ENCODE results near the gene ZFP36L2.

The ZFP36L2 gene

DNA sequence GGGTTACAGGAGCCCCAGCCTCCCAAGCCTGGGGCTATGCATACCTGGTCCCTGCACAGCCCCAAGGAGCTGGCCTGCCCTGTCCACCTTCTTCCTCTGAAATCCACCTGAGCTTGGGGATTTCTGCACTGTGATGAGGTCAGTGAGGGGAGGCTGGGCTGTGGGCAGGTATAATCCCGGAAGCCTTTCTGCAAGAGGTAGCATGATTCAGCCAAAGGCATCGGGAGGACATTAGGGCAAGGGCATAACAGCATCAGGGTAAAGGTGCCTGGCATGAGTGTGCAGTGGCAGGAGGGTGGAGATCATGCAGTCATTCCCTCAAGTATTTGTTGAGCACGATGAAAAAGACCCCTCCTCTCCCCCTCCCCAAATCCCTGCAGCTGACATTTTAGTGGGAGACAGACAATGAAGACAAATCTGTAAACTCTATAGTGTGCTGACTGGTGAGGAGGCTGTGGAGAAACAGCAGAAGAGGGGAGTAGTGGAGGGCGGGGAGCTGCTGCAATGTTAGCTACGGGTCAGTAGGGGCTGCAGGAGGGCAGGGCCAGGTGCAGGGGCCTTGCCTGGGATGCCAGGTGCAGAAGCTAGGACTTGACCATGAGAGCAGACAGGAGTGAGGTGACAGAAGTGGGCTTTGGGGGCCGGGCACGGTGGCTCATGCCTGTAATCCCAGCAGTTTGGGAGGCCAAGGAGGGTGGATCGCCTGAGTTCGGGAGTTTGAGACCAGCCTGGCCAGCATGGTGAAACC is 18.7 kb downstream of the ZFP36L2 start:
- in situ Hi-C loops (cut with HindIII; ENCODE audit: low pct_unique_long_range_greater_than_20kb, low sequenced_read_pairs), result no loop called here

DNA sequence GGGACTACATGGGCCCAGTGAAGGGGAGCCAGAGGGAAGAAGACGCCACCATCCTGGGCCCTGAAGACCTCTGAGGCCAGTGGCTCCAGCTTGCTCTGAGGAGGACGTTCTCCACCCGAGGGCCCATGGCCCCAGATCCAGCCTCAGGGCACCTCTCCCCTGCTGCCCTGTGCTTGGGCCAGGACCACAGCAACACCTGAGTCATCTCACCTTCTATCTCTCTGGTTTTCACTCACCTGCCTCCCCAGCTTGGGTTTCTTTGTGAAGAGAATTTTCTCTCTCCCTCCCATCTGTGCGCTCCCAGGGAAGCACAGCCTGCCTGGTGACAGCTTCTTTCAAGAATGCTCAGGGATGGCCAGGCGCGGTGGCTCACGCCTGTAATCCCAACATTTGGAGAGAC is 19.8 kb downstream of the ZFP36L2 start:
- no peak for TF ChIP-seq JUND (IDR thresholded peaks at IDR 0.05; ENCODE audit: low read depth)

More for the DNA sequence above, 18.7 kb downstream of the ZFP36L2 start:
- TF ChIP-seq JUND (IDR thresholded peaks at IDR 0.05; ENCODE audit: low read depth), result no peak
- no peak for DNase-seq (ENCODE audit: low read depth in 1 of 2, low spot score in 1 of 2)

DNA sequence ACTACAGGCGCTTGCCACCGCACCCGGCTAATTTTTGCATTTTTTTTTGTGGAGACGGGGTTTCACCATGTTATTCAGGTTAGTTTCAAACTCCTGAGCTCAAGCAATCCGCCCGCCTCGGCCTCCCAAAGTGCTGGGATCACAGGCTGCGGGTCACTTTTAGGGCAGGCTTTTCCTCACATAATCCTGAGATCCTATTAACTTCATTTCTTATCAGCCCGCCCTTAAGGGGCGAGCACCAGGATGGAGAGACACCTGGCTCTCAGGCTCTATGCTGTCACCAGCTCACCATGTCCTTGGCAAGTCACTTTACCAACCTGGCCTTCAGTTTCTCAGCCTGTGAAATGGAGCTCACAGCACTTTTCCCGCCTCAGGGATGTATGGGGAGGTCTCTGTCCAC is 23.0 kb downstream of the ZFP36L2 start:
- in situ Hi-C loops (cut with HindIII; ENCODE audit: low pct_unique_long_range_greater_than_20kb, low sequenced_read_pairs), result no loop called here
- no peak for DNase-seq (ENCODE audit: low read depth in 1 of 2, low spot score in 1 of 2)
- TF ChIP-seq JUND (IDR thresholded peaks at IDR 0.05; ENCODE audit: low read depth), result no peak

More for the DNA sequence above, 19.8 kb downstream of the ZFP36L2 start:
- no peak for DNase-seq (ENCODE audit: low read depth in 1 of 2, low spot score in 1 of 2)
- in situ Hi-C loops (cut with HindIII; ENCODE audit: low pct_unique_long_range_greater_than_20kb, low sequenced_read_pairs), result no loop called here

DNA sequence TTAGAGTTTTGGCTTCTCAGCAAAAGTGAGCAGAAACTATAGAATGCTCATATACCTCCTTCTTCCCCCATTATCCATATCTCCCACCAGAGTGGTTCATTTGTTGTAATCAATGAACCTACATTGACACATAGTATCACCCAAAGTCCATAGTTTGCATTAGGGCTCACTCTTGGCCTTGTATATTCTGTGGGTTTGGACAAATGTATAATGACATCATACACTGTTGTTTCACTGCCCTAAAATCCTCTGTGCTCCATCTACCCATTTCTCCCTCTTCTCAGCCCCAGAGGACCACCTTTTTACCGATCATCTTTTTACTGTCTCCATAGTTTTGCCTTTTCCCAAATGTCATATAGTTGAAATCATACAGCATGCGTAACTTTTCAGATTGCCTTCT is 24.1 kb downstream of the ZFP36L2 start:
- TF ChIP-seq JUND (IDR thresholded peaks at IDR 0.05; ENCODE audit: low read depth), result no peak
- DNase-seq (ENCODE audit: low read depth in 1 of 2, low spot score in 1 of 2), result no peak
- in situ Hi-C loops (cut with HindIII; ENCODE audit: low pct_unique_long_range_greater_than_20kb, low sequenced_read_pairs), result no loop called here

DNA sequence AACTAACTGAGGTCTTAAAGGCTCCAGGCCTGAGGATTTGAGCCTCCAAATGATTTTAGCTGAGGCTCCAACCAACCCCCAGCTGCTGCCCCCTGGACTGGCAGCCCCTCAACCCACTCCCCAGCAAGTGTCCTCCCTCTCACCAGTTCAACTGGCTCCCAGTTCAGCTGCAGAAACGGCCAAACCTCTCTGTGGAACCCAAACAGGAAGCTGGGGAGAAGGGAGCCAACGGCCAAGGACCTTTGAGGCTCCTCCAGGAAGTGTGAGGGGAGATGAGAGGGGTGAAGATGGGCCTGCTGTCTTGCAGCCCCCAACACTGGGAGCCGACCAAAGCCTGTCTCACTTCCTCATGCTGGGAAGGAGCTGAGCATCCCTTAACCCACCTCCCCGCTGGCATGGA is 24.9 kb downstream of the ZFP36L2 start:
- in situ Hi-C loops (cut with HindIII; ENCODE audit: low pct_unique_long_range_greater_than_20kb, low sequenced_read_pairs), result no loop called here

DNA sequence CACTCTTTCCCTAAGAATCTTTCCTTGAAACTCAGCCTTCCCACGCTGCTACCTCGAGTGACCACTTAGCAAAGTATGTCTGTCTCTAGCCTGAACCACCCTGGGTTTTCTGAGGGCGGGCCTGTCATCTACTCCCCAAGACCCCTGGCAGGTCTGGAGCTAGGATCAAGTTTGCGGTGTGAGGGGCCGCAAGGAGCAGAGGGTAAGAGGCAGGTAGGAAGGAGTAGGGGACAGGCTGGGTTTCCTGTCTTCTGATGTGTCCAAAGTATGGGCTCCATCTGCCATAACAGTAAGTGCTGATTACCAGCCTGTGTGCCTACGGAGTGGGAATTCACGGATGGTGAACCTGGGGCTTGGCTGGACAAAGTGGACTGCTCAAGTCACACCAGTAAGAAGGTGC is 25.4 kb downstream of the ZFP36L2 start:
- in situ Hi-C loops (cut with HindIII; ENCODE audit: low pct_unique_long_range_greater_than_20kb, low sequenced_read_pairs), result no loop called here
- no peak for TF ChIP-seq JUND (IDR thresholded peaks at IDR 0.05; ENCODE audit: low read depth)
- no peak for DNase-seq (ENCODE audit: low read depth in 1 of 2, low spot score in 1 of 2)

More for the DNA sequence above, 24.9 kb downstream of the ZFP36L2 start:
- DNase-seq (ENCODE audit: low read depth in 1 of 2, low spot score in 1 of 2), result no peak
- no peak for TF ChIP-seq JUND (IDR thresholded peaks at IDR 0.05; ENCODE audit: low read depth)

DNA sequence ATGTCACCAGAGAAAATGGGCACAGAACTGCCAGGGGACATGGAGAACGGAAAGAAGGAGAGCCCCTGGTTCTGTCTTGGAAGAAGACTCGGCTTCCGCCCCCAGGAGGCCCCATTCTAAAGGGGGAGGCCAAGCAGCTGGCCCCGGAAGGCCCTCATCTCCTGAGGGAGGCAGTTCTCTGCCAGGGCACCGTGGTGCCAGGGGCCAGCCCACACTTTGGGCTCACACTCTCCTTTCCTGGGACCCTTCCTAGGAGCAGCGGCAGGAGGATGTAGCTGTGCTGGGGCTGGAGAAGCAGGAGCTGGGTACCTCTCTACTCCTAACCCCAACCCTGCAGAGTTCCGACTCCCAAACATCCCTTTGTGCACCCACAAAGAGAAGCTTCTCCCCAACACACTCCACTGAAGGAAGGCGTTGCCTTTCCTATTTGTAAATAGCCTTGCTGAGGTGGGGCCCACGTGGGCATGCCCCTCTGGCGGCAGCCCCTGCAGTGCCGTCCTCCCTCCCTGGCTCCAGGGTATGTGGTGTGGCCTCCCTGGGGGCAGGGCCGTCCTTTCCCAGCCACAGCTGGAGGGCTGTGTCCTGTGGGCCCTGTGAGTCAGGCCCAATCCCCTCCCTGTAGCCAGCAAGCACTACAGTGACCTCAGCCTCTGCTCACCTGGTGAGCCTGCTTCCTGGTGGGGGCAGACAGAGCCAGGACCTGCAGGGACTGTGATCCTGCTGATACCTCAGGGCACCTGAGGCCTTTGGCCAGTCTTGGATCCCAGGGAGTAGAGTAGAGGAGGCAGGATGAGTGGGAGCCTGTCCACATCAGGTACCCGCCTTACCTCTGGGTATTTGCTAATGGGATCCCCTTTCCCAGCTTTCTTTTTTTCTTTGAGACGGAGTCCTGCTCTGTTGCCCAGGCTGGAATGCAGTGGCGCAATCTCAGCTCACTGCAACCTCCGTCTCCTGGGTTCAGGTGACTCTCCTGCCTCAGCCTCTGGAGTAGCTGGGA is 26.6 kb downstream of the ZFP36L2 start:
- no peak for TF ChIP-seq JUND (IDR thresholded peaks at IDR 0.05; ENCODE audit: low read depth)
- DNase-seq (ENCODE audit: low read depth in 1 of 2, low spot score in 1 of 2), result no peak
- in situ Hi-C loops (cut with HindIII; ENCODE audit: low pct_unique_long_range_greater_than_20kb, low sequenced_read_pairs), result no loop called here

DNA sequence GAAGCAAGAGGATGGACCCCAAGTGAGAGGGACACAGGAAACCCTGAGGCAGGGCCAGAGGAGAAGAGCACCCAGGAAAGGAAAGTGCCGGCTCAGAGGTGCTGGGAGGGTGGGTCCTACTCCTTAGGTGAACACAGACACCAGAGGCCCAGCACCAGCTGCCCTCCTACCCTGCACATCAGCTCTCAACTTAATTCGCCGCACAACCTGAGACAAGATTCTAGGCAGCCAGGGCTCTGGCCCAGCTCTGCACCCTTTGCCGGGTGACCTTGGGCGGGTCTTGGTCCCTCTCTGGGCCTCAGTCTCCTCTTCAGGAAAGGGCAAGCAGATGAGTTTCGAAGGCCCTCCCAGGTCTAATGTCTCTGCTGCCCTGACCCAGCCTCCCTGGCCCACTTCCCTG is 28.1 kb downstream of the ZFP36L2 start:
- in situ Hi-C loops (cut with HindIII; ENCODE audit: low pct_unique_long_range_greater_than_20kb, low sequenced_read_pairs), result no loop called here
- TF ChIP-seq JUND (IDR thresholded peaks at IDR 0.05; ENCODE audit: low read depth), result no peak
- DNase-seq (ENCODE audit: low read depth in 1 of 2, low spot score in 1 of 2), result no peak

DNA sequence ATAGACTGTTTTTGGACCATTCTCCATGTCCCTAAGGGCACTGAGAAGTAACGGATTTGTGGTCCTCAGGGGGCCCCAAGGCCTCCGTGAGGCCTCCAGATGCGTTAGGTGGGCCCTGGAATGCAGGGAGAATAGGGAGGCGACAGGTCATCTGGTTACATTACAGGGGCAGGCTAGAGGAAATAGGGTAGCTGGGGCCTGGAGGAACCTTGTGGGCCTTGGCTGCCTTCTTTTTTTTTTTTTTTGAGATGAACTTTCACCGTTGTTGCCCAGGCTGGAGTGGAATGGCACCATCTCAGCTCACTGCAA is 28.9 kb downstream of the ZFP36L2 start:
- TF ChIP-seq JUND (IDR thresholded peaks at IDR 0.05; ENCODE audit: low read depth), result no peak
- in situ Hi-C loops (cut with HindIII; ENCODE audit: low pct_unique_long_range_greater_than_20kb, low sequenced_read_pairs), result no loop called here
- no peak for DNase-seq (ENCODE audit: low read depth in 1 of 2, low spot score in 1 of 2)

DNA sequence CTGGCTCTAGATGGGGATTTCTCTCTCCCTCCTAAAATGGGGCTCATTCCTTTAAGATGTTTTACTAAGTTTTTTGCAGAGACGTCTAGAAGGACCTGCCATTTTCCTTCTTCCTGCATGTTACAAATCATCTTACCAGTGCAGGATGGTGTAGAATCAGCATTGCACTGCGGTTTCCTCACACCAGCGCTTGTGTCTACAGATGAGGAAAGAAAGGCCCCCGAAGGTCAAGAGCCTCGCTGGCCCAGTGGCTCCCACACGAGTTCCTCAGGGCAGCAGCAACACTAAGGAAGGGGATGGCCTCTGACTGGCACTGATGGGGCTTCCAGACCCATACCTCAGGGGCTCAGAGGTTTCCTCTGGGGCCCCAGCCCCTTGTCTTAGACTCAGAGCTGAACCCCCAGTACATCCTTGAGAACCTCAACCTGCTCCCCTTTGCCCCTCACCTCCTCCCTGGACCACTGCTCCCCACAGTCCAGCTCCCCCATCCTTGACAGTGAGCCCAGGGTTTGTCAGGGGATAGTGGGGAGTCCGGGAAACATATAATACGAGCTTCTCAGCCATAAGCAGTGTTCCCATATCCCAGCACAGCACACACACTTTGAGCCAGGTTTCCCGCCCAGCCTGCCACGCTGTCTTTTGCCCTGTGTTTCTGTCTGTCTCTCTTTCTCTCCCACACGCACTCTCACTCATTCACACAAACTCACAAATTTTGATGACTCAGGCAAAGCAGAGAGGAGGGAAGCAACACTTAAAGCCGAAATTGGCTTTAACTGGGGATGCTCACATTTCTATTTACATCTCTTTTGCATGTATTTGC is 29.4 kb downstream of the ZFP36L2 start:
- no peak for TF ChIP-seq JUND (IDR thresholded peaks at IDR 0.05; ENCODE audit: low read depth)
- DNase-seq (ENCODE audit: low read depth in 1 of 2, low spot score in 1 of 2), result no peak
- in situ Hi-C loops (cut with HindIII; ENCODE audit: low pct_unique_long_range_greater_than_20kb, low sequenced_read_pairs), result no loop called here

DNA sequence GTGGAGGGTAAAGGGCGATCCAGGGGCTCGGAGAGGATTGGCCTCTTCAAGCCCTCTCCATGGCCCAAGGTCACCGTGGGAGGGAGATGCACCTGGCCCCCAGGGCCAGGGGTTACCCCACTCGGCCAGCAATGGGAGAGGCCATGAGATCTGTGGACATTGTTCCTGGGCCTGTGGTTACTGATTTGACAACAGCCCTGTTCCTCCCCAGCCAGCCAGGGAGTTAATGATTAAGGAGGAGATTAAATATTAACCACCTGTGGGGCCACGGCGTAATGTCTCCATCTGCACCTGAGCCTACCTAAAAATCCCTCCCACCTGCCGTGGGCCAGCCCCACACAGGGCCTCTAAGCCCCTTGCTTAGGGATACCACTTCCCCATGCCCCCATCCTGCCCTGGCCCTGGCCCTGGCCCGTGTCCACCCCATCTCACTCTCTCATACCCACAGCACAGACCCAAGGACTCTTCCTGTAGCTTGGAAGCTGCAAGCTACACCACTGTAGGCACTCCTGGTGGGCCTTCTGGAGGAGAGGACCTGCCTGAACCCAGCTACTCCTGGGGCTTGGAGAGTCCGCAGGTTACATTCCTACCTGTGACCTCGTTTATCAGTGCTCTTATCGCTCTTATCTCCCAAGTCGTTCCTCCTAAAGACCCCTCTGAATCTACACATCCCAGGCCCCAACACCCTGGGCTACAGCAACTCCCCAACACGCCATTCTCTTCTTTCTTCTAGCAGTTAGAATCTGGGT is 32.1 kb downstream of the ZFP36L2 start:
- no peak for TF ChIP-seq JUND (IDR thresholded peaks at IDR 0.05; ENCODE audit: low read depth)
- in situ Hi-C loops (cut with HindIII; ENCODE audit: low pct_unique_long_range_greater_than_20kb, low sequenced_read_pairs), result no loop called here
- no peak for DNase-seq (ENCODE audit: low read depth in 1 of 2, low spot score in 1 of 2)

DNA sequence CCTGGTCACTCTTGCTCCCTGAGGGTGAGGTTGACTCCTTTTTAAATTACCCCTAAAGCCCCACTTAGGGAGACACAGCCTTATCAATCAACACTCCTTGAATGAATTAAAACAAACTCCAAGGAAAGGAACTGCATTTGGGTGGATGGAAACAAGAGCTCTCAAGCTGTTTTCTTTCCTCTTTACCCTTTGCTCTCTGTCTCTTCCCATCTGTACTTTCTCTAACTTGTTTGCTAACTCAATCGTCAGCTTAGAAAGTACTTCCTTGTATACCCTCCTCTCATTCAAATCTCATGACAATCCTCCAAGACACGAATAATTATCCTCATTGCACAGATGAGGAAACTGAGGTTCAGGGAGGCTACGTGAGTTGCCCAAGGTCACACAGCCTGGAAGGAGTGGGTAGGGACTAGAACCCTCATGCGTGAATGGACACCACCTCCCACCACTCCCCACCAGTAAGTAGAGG is 32.7 kb downstream of the ZFP36L2 start:
- in situ Hi-C loops (cut with HindIII; ENCODE audit: low pct_unique_long_range_greater_than_20kb, low sequenced_read_pairs), result no loop called here
- no peak for TF ChIP-seq JUND (IDR thresholded peaks at IDR 0.05; ENCODE audit: low read depth)
- no peak for DNase-seq (ENCODE audit: low read depth in 1 of 2, low spot score in 1 of 2)
